GM19351 (cell line): ENCODE results near the gene HDC.

ENCODE experiments used
- ATAC-seq: cut with Tn5 transposase; IDR thresholded peaks from one replicate; pipeline ENCODE4 v1.9.1; 2021; ENCODE audit warnings: mild to moderate bottlenecking, moderate library complexity; ENCODE audit not compliant: unreplicated experiment

HDC gene

DNA sequence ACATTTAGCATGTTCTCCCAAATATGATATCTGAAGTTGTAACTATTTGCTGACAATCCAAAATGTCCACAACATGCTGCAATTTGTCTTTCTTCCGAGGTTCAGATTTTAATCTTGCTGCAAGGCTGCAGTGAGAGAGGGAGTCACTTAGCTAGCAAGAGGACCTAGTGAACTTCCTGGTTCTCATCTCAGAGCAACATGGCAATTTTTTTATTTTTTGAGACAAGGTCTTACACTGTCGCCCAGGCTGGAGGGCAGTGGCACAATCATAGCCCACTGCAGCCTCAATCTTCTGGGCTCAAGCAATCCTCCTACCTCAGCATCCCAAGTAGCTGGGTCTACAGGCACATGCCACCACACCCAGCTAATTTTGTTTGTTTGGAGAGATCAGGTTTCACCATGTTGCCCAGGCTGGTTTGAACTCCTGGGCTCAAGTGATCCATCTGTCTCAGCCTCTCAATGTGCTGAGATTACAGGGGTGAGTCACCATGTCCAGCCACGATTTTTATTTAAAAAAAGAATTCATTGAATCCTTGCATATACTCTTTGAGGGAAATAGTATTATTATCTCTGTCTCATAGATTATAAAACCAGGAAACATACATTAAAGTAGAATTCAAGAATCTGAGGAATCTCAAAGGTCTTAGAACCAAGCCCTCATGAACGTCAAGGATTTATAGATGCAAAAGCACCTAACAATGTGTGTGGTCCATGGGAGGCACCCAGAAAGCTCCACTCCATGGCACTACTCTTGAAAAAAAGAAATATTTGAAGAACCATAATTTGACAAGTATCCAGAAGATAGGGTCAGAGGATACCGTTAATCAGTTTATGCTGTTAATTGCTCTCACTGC, 9.1 kb downstream of the HDC start:
- no peak for ATAC-seq

DNA sequence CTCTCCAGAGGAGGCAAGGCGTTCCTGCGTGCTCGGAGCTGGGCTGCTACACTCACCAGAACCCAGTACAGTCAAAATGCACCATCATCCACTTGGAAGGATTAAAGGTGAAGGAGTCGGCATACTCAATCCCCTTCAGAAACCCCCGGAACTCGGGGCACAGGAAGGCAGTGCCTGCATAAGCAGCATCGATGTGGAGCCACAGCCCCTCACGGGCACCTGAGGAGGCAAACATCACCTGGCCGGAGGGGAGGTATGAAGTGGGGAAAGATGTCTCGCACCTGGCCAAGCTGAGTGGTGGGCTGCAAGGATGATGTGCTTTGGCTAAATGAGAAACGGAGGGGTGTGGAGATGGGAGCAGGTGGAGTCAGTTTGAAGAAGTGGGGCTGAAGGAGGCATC, 13.0 kb downstream of the HDC start:
- no peak for ATAC-seq

DNA sequence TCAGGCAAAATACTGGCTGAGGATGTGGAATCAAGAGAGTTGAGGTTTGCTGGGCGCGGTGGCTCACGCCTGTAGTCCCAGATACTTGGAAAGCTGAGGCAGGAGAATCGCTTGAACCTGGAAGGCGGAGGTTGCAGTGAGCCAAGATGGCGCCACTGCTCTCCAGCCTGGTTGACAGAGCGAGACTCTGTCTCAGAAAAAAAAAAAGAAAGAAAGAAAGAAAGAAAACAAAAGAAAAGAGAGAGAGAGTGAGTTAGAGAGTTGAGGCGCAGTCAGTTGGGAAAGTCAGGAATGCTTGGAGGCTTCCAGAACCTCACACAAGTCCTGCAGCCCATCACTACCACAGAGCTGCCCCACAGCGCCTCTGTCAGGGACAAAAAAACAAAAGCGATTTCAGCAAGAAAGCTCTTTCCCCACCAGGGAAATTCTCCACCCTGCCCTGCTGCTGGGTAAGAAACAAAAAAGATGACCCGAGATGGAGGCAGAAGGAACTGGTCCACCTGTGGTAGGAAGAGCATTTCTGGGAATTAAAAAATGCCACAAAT, 13.8 kb downstream of the HDC start:
- no peak for ATAC-seq

DNA sequence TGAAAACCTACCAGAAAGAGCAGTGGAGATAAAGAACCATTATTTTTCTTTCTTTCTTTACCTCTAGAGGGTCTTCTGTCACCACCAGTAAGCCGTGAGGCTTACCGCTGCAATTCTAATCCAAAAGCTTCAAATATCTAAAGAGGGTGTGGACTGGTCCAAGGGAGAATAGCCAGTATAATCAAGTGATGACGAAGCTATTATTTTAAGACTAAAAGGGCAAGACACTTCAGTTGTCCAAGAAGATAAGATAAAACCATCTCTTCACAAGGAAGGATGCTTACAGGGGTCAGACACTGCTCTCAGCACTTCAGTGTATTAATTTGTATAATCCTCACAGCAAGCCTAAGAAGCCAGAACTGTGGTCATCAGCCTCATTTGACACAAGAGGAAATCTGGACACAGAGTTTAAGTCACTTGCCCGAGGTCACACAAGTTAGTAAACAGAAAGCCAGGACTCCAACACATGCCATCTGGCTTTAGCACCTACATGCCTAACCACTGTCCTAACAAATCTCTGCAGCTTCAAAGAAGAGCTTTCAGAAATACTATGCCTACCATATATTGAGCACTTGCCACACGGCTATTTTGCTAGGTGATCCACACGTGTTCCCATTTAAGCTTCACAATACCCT, 14.6 kb downstream of the HDC start:
- no peak for ATAC-seq

DNA sequence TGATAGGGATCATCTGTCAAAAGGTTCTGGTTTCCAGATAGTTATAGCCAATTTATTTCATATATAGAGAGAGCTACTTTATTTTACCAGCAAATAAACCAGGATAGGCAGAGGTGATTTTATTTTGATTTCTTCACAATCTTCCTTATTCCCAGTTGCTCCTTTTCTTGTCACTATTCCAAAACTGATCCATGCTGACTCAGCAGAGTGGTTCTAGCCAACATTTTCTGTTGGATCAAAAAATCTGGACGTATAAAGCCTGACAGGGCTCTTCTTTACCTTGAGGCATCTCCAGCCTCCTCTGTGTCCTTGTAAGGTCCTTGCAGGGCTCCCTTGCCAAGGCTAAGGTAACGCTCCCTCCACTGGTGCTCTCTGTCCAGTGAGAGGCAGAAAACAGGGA, 15.8 kb downstream of the HDC start:
- no peak for ATAC-seq

DNA sequence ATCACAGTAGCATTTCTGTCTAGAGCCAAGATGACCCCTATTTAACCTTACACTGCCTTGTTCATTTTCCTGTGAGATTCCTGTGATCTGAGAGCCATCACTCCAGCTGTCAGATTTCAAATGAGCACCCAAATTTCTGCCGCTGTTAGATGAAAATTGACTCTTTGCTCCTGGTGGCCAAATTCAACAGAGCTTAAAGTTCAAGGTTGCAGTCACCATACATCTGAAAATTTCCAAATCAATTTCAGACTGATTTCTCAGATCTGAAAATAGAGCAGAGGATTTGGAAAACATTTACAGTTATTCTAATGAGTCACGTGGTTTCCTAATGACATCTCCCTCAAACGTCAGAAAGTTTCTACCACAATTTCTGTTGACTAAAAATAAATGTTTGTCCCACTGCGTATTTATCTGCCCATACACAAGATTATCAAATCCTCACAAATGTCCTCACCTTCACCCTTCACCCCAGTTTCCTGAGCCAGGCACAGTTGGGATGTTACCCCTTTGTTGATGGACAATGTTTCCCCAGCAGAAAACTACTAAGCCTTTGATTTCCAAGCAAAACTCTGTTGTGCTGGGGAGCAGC, 16.4 kb downstream of the HDC start:
- ATAC-seq = no peak

DNA sequence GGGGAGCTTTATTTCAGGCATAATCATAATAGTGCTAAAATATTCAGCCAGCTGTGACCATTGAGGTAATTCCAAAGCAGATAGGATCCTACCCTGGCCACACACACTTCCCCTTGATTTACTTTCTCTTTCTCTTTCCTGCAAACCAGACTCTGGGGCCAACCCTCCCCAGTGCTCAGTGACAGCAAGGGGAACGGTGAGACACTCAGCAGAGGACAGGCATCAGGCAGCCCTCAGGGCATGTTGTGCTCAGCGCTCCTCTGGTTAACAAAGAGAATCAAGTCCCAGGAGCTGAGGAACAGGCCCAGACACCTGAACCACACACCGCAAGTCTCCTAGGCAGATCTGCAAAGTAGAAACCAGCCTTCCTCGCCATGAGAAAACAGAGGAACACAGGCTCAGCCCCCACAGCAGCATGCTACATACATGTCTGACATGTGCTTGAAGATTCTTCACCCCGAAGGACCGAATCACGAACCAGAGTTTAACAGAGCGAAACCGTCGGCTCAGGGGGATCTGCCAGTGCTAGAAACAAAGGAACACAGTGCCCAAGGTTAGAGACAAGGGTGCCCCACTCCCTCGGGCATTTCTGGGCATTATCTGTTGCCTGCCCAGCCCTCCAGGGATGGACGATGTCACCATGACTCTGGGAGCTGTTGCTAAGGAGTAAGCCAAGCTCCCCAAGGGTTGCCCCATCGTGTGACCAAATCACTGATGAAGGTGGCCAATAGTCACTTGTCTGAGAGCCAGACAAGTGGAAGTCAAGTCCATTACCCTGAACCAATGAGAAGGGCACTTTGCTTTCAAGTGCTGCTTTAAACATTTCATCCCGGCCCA, 17.5 kb downstream of the HDC start:
- peak; percentile 99 for ATAC-seq

DNA sequence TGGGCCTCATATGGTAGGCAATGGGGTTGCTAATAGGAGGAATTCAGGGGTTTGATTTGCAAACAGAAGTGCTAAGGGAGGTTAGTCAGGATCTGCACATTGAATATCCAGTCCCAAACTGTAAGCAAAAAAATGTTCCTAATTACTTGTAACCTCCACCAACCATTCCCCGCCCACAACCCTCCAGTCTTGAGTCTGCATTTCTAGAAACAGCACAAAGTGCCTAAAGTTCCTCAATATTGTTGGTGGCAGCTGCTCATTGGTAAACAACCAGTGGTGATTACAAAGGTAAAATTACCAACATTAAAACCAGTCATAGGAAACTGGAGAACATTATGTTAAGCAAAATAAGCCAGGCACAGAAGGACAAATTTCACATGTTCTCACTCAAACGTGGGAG, 18.9 kb downstream of the HDC start:
- ATAC-seq = no peak

DNA sequence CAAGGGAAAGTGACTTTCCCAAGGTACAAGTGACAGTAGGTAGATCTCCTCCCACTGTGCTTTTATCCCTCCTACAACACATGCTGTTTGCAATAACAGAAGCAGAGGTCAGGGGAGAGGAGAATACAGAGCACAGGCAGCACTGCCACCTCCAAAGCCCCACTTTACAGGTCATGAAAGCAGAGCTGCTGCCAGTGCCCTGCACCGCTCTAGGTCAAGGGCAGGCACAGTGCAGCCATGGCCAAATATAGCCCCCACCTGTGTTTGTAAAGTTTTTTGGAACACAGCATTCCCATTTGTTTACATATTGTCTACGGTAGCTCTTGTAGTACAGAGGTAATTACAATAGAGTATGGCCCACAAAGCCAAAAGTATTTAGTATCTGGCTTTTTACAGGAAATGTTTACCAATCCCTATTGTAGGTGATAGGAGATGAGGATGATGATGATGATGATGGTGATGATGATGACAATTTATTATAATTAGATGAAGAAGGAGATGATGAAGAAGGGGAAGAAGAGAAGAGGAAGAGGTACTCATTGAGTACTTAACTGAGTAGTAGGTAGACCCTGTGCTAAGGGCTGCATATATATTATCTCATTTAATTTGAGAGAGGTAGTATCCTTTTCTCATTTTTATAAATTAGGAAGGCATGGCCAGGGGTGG, 20.4 kb downstream of the HDC start:
- ATAC-seq = no peak

DNA sequence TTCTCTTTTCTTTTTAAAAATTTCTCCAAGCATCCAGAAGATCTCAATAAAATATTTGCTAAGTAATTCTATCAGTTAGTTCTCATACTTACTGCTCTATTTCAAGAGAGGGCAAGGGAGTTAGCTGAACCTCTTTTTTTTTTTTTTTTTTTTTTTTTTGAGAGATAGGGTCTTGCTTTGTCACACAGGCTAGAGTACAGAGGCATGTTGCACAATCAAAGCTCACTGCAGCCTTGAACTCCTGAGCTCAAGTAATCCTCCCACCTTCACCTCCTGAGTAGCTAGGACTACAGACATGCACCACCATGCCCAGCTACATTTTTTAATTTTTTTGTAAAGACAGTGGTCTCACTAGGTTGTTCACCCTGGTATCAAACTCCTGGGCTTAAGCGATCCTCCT, 21.4 kb downstream of the HDC start:
- no peak for ATAC-seq

DNA sequence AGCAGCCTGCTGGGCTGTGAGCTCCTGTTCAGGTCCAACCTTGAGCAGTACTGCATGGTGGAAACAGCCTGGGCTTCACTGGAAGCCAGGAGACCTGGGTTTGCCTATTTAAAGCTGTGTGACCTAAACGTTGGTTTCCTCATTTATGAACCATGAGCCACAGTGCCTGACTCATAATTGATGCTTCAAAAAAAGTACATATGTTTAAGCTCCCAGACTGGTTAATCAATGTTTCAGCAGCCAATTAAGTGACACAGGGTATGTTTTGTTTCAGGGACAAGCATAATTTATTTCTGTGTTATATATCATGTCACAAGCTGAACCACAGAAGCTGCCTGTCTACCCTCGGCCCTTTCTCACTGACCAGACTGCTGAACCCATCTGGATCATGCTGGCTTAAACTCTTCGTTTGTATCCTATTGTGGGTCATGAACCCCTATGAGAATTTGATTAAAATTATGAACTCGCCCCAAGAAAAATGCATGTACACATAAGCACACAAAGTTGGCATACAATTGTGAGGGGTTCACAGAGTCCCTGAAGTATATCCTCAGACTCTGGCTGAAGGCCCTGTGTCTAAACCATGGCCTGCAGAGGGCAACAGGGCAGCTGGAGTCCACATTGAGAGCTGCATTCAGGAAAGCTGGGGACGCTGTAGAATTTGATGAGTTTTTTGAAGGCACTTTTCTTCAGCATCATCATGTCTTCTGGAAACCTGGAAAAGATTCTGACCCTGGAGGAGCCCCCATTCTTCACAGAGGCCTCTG, 23.7 kb downstream of the HDC start:
- no peak for ATAC-seq

DNA sequence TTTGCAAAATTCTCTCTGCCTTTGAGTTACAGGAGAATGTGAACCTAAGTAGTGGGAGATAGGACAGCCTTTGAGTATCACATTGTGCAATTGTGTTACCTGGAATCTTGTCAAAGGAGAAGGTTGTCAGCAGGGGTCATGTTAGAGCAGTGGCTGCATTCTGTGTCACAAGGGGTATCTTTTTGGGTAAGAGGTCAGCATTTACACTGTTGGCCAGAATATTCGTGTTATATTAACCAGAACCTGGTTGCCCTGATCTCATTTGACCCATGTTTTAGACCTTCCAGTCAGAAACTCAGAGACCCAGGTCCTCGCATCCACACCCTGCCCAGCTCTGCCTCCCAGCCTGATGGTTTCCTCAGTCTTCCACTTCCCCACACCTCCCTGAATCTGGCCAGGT, 27.3 kb downstream of the HDC start:
- ATAC-seq = no peak

DNA sequence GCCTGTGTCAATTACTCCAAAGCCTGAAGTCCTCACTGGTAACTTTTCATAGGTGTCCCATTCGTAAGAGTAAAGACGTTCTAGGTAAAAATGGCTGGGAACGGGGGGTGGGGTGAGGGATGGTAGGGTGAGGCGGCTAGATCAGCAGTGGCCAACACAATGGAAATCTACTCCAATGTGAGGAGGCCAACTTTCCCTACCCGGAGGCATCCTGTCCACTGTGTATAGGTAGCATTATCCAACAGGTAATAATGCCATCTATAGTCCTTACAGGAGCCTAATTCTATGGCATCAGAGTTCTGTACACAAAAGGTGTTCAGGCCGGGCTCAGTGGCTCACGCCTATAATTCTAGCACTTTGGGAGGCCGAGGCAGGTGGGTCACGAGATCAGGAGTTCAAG, 29.1 kb downstream of the HDC start:
- ATAC-seq = no peak

DNA sequence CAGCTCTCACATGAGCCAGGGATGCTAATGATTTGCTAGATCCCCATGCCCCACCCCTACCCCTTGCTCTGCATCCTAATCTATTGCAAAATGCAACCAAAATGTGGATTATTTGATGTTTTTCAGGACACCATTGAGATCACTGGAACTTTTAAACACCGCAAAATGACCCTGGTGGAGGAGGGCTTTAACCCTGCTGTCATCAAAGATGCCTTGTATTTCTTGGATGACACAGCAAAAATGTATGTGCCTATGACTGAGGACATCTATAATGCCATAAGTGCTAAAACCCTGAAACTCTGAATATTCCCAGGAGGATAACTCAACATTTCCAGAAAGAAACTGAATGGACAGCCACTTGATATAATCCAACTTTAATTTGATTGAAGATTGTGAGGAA, 29.7 kb downstream of the HDC start:
- no peak for ATAC-seq

DNA sequence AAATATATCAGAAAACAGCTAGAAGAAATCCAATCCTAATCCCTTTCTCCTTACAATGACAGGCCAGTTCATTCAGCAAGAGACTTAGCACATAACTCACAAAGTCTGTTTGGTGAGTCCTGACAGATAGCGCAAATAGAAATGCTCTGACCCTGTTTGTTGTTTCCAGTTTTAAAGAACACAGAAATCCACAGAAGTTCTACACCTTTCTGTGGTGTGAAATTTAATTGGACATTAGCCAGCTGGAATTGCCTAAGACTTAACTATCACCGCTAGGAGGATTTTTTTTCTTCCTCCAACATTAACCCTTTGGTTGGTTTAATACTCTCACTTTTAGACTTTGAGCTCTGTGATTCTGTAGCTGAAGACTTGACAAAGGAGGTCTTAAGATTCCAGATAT, 30.8 kb downstream of the HDC start:
- no peak for ATAC-seq

DNA sequence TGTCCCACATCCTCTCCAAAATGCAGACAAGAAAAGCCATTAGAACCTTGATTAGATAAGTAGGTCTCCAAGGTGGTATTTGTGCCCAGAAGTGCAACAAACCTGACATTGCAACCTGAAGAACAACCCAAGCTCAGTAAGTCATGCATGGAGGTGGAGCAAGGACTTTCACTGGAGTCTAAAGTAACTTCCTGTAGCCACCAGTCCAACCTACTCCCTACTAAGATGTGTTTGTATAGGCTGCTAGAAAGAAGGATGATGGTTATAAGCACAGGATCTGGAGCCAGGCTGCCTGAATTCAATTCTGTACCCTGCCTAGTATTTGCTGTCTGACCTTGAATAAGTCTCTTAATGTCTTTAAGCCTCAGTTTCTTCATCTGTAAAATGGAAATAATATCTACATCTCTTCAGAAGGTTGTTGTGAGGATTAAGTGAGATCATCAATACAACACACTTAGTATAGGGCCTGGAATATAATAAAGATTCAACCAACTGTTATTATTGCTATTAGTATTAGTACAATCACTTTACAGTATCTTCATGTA, 32.3 kb downstream of the HDC start:
- no peak for ATAC-seq

DNA sequence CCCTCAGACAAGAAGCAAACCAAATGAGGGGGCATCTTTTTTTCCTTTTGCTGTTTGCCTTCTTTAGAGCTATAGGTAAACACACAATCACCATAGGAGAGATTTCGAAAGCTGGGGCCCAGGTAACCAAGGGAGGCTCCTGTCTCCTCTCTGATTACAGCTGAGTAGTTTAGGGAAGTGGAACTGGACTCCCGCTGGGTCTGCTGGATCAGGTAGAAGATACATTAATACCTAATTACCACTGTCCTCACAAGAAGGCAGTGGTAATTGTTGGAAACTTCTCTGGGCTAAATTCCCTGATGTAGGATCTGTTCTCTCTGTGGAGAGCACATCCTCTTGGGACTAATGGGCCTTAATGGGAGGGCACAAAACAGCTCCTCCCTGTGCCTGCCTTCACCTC, 32.7 kb downstream of the HDC start:
- no peak for ATAC-seq

DNA sequence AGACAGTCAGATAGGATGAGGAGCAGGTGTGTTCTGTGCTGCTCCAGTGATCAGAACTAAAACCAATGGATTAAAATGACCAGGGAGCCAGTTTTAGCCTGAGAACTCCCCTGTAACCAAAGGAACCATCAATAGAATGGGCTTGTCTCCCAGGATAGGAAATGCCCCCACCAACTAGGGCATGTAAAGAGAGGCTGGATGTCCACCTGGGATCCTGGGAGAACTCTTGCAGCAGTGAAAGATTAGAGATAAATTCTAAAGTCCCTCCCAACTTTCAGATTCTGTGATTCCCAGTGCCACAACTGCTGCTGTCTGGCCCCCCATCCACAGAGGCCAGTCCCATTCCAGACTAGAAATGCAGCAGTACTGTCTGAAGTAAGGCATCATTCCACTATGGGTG, 33.8 kb downstream of the HDC start:
- no peak for ATAC-seq

DNA sequence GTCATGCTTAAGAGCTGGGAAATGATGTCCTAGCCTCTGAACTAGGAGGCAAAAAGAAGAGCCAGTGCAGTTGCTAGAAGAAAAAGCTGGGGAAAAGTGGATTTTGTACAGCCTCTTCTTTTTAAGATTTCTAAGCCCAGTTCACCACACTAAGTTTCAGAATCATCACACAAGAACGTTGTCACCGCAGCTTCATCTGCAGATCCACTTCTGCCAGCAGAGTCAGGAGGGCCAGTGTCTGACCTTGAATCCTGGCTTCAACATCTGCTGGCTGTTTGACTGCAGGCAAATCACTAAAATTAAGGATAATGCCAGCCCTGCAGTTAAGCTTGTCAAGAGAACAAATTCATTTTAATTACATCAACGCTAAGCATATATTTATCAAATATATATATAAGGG, 36.2 kb downstream of the HDC start:
- ATAC-seq = no peak

DNA sequence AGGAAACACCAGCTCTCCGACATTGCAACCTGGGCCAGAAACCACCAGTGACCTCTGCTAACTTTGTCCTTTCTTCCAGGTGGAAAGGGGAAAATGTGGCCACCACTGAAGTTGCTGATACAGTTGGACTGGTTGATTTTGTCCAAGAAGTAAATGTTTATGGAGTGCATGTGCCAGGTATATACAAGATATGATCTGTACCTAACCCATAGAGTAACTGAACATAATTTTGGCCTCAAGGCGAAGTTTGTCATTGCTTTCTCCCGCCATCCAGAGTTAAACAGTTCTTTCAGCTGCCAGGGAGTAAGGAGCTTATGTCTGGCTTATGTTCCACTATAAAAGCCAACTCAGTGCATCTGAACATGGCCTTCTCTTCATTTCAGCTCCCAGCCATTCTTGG, 36.7 kb downstream of the HDC start:
- no peak for ATAC-seq
